GM21526 (cell line): ENCODE measurements around the gene NOSIP.
A peak's percentile ranks its signal among the peaks of the same experiment; 100 is the strongest.

Experiments
- ATAC-seq: cut with Tn5 transposase; IDR thresholded peaks from one replicate; pipeline ENCODE4 v1.9.1; 2021; ENCODE audit warnings: moderate library complexity; ENCODE audit not compliant: unreplicated experiment, low FRiP score

The NOSIP gene

DNA sequence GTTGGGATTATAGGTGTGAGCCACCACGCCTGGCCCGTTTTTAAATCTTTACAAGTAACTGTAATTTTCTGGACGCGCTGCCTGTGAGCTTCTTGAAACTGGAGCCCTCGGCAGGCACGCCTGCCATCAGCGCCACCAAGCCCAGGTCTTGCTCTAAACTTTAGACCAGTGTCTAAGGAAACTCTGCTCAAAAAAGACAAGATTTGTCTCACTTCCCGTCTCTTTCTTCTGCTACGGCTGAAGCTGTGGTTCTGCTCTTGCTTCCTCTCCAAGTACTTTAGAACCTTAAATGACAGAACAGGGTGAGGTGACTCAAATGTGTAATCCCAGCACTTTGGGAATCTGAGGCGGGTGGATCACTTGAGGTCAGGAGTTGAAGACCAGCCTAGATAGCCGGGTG is 27.6 kb downstream of the NOSIP start:
- ATAC-seq = no peak

DNA sequence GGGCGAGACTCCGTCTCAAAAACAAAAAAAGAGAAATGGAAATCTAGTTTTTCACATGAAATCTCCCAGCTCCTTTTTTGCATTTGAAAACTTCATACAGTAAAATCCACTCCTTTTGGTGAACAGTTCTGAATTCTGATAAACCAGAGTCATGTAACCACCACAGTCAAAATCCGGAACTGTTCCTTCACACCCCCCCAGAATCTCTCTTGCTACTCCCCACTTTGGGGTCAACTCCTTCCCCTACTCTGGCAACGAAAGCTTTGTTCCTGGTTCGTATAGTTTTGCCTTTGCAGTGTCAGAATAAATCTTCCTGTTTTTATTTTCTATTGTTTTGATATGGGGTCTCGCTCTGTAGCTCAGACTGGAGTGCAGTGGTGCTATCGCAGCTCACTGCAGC is 28.8 kb downstream of the NOSIP start:
- ATAC-seq = no peak

DNA sequence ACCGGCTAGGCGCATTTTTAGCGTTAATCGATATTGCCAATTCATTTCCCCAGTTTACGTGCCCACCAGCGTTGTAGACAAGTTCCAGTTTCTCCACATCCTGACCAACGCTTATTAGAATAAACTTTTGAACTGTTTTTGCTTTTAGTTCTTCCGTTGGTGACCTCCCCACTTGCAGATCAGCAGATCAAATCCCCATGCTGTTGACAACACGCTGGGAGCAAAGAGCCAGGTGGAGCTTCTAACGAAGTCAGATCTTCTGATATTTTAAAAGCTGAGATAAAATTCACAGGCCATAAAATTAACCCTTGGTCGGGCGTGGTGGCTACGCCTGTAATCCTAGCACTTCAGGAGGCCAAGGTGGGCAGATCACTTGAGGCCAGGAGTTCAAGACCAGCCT is 31.3 kb downstream of the NOSIP start:
- no peak for ATAC-seq

DNA sequence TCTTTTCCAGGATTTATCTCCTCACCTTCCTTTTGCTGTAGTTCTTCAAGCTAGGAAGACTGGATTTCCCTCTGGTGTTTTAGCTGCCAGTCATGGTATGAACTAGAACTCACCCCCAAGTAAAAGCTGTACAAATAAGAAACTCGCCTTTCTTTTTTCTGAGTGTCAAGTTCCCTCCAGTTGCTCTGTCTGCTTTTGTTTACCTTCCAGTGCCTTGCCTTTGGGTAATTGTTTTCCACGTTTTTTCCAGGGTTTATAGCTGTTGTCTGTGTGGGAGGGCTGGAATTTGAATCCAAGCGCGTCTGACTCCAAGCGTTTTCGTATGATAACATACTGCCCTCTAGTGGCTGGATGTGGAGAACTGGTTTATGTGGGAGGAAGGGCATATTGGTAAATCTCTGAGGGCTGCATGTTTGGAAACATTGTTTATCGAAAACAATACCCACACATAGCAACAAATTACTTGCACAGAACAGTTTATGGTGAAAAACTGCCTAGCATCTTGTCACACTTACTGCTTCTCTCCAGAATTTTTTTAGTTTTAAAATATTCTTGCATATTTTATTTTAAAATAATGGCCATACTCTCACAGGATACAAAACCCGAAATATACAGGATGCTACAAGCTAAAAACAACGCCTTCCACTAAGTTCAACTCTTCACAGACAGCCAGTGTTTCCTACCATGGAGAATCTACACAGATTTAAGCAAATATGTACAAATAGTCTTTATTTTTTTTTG is 33.4 kb downstream of the NOSIP start:
- ATAC-seq = no peak

DNA sequence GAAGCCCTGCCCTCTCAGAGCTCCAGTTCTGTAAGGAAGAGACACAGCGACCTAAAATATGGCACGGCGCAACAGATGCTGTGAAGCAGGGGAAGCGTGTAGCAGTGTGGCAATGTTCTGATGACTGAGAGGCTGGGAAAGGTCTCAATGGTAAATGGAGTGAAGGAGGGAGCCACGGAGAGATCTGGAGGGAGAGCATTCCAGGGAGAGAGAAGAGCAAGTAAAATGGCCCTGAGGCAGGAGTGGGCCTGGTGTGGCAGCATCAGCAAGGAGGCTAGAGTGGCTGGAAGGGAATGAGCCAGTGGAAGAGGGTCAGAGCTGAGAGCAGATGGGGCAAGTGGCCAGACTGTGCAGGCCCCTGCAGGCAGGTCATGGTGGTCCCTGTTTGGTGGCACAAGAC is 36.2 kb downstream of the NOSIP start:
- no peak for ATAC-seq

DNA sequence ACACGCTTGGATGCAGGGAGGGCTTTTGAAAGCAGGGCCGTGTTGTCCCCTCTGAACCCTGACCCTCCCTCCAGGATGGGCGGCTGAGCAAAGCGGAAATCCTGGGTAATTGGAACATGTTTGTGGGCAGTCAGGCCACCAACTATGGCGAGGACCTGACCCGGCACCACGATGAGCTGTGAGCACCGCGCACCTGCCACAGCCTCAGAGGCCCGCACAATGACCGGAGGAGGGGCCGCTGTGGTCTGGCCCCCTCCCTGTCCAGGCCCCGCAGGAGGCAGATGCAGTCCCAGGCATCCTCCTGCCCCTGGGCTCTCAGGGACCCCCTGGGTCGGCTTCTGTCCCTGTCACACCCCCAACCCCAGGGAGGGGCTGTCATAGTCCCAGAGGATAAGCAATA is 37.3 kb downstream of the NOSIP start:
- no peak for ATAC-seq

DNA sequence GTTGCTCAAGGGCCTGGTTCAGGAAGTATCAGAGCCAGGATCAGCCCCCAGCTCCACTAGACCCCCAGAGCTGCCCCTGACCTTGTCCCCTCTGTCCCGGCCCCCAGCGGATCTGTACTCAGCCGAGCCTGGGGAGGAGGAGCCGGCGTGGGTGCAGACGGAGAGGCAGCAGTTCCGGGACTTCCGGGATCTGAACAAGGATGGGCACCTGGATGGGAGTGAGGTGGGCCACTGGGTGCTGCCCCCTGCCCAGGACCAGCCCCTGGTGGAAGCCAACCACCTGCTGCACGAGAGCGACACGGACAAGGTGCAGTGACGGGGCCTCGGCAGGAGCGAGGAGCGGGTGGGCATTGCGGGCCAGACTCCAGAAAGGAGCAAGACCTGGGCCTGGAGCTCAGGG is 37.9 kb downstream of the NOSIP start:
- ATAC-seq = no peak

DNA sequence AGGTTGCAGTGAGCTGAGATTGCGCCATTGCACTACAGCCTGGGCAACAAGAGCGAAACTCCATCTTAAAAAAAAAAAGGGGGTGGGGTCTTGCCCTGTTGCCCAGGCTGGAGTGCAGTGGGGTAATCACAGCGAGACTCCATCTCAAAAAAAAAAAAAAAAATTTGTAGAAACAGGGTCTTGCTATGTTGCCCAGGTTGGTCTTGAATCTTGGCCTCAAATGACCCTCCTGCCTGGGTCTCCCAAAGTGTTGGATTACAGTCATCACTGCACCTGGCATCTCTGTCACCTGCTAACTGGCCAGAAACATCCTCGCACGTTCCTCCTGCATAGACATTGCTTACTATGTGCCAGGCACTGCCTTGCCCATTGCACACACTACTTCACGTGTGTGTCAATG is 38.4 kb downstream of the NOSIP start:
- ATAC-seq = no peak

DNA sequence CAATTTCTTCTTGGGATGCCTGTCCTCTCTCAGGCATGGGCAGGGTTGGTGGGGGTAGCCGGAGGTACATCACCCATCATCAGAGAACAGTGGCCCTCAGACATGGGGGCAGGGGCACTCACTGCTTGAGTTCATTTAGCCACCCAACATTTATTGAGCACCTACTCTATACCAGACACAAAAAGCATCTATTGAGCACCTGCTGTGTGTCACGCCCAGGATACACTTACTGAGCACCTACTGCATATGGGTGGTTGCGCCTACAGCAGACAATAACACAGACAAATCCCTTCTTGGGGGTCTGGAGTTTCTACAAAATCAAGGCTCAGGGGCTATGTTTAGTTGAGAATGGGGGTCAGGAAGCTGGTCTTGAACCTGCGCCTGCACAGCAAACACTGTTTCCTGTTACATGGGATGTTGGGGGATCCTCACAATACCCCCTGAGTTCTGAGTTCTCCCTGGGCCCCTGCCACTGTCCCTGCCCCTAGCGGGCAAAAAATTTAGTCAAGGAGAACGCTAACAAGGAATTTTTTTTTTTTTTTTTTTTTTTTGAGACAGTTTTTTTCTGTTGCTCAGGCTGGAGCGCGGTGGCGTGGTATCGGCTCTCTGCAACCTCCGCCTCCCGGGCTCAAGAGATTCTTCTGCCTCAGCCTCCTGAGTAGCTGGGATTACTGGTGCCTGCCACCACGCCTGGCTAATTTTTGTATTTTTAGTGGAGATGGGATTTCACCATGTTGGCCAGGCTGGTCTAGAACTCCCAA is 41.0 kb downstream of the NOSIP start:
- no peak for ATAC-seq

DNA sequence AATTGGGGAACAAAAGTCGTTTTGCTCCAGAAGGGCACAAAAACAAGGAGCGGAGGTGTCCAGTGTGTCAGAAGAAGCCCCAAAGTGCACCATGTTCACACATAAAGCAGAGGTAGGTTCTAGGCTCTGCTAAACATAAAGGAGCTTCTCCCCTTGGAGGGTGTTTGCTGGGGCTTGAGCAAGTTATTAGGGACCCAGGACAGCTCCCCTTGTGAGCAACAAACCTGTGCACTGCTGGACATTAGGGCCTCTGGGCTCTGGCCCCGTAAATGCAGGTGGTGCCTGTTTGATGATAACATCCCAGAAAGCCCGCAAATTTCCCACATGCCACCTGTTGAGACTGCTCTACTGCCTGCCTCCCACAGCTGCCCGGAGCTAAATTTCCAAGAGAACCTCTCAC is 41.7 kb downstream of the NOSIP start:
- ATAC-seq = no peak

DNA sequence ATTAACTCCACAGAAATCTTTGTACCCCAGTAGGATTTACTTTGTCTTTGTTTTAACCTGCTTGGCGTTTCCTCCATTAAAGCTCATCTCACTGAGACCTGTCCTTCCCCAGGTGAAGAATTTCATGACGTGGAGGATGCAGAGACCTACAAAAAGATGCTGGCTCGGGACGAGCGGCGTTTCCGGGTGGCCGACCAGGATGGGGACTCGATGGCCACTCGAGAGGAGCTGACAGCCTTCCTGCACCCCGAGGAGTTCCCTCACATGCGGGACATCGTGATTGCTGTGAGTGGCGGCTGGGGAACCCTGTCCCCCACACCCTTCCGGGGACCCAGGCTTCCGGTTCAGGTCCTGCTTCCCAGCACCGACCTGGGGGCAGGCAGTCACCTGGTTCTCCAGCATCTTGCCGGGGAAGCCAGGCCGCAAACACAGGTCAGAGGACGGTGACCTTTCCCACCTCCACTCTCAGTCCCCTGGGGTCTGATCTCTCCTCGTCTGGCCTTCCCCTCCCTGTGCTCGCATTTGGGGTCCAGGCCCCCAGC is 43.4 kb downstream of the NOSIP start:
- no peak for ATAC-seq

- no peak for ATAC-seq
These were observed 45.5 kb downstream of the NOSIP start for GRCh38 chr19:49534632-49535385.

GRCh38 chr19:49533551-49534488 is 46.5 kb downstream of the NOSIP start:
- ATAC-seq = peak; percentile 59

DNA sequence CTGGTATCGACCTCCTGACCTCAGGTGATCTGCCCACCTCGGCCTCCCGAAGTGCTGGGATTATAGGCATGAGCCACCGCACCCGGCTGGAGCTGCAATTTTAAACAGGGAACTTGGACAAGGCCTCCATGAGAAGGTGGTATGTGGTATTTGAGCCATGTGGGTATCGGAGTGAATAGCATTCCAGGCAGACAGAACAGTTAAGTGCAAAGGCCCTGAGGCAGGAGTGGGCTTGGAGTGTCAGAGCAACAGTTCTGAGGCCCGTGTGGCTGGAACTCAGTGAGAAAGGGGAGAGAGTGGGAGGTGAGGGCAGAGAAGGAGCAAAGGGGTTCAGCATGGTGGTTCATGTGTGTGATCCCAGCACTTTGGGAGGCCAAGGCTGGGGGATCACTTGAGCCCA is 49.6 kb downstream of the NOSIP start:
- ATAC-seq = no peak

- no peak for ATAC-seq
These were observed 52.1 kb downstream of the NOSIP start for GRCh38 chr19:49528211-49528771.

GRCh38 chr19:49524812-49525455 is 55.4 kb downstream of the NOSIP start:
- ATAC-seq = no peak

GRCh38 chr19:49520705-49521319 is 59.5 kb downstream of the NOSIP start:
- ATAC-seq = no peak

DNA sequence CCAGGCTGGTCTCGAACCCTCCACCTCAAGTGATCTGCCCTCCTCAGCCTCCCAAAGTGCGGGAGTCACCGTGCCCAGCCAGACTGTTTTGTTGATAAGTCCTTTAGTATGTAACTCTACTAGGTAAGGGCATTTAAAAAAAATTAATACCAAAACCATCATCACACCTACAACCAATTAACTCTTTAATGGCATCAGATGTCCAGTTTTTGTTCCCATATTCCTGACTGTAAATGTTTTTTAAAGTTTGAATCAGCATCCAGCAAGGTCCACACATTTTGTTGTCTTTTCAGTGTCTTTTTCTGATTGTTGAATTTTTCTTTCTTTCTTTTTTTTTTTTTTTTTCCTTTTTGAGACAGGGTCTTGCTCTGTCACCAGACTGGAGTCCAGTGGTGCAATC is 62.3 kb downstream of the NOSIP start:
- no peak for ATAC-seq

DNA sequence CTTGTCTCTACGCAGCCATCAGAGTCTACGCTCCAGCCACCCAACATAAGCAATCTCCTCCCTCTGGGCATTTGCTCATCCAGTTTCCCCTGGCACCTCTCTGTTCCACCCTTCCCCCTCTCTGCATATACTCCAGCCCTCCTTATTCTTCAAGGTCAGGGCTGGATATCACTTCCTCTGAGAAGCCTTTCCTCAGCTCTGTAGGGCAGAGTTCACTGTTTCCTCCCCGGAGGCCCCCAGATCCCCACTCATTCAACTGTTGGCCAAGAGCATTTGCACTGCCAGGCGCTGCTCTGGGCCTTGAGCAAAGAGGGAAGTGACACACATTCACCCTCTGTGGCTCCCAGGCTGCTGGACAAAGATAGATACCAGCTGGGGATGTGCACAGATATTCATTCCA is 64.6 kb downstream of the NOSIP start:
- no peak for ATAC-seq
